Eye (tissue), 1 donor: ENCODE data around the gene NKX2-2.

ENCODE experiments used
- DNase-seq: peaks from one replicate; pipeline ENCODE4 v3.0.0-alpha.2; 2015

The NKX2-2 gene

DNA sequence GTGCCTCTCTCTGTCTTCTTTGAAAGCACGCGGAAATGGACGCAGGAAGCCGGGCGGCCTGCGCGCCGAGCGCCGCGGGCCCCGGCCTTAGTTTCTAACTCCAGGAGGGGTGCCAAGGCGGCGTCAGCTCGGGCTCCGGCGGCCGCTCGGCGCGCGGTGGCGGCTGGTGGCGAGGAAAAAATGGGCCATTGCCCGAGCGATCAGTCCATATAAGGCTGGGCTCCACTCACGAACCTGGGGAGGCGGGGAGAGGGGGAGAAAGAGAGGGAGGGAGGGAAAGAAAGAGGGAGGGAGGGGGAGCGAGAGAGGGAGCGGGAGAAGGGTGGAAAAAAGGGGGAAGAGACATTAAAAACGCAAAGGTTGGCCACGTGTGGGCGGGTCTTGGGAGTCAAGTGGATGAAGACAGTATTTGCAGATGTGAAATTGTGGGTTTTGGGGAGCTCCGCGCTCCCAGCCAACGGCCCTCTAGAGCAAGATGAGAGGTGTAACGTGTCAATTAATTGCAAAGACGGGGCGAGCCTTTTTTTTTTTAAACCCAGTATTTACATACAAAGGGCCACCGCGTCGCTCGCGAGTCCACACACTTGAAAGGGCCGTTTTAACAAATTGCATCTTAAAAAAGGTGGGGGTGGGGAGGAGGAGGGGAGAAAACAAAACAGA lies at the start of gene NKX2-2:
NKX2-2 (minus strand) TSS at position 184 of the 660 bp plus-strand sequence. CDS start 395 bp downstream, outside the sequence.
- DNase-seq = peak; percentile 34

DNA sequence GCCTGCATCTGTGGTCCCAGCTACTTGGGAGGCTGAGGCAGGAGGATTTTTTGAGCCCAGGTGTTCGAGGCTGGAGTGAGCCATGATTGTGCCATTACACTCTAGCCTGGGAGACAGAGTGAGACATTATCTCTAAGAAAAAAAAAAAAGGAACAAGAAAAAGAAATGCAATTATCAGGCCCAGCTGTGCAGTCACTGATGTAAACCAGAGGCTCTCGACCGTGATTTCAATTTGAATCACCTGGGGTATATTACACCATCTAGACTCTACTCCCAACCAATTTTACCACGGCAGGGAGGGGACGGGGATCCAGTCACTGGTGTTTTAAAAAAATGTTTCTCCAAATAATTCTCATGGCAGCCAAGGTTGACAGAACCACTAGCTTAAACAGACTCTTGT lies 48.8 kb upstream of the NKX2-2 start:
- no peak for DNase-seq

DNA sequence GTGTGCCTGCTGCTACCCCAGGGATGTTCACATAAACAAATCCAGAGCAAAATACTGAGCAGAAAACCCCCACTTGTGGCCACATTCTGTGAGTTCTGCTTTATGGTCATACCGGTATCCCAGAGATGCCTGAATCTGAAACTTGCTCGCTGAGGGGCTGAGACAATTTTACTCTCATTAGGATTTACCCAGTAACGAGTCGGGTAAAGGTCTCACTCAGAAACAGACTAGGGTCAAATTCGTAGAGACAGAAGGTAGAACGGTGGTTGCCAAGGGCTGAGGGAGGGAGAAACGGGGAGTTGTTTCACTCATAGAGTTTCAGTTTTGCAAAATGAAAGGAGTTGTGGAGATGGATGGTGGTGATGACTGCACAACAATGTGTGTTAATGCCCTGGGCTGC lies 45.4 kb upstream of the NKX2-2 start:
- DNase-seq = no peak

DNA sequence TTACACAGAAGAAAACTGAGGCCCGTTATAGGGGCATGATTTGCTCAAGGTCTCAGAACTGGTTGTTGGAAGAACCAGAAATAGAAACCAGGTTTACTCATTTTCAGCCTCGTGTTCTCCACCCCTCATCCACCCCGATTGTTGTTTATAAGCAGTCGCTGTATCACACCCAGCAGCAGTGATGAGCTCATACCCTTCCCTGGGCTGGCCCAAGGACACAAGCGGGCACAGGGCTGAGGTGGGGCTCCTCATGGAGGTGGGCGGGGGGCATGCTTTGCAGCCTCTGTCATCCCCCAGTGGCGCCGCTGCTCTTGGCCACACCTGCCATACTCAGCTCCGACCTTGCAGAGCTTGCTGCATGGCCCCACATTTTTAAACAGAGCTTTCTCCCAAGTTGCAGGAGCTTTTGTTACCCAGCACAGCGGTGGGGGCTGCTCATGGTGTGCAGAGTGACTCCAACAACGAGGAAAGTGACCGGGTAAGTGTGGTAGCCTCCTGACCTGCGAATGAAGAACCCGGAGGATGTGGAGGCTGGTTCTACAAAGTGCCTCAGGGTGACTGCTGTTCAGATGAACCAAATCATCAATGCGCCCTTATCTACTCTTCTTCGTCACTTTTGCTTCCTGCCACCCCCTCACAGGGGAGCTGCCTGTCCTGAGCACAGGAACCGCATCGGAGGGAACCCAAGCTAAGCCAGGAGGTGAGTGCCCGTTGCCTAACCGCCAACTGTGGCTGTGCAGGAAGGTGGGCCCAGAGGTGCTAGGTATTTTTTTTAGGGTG lies 43.6 kb upstream of the NKX2-2 start:
- no peak for DNase-seq

DNA sequence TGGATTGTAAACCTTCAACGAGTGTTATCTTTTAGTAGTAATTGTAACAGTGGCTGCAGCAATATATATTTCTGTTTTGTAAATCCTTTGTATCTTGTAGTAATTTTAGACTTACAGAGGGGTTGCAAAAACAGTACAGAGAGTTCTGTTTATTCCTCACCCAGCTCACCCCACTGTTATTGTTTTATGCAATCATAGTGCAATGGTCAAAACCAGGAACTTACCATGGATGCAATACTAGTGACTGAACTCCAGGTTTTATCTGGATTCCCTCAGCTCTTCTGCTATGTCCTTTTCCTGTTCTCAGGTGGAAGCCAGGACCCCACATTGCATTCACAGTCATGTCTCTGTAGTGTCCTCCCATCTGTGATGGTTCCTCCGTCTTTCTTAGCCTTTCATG lies 42.5 kb upstream of the NKX2-2 start:
- DNase-seq = no peak

GRCh38 chr20:21555470-21556120 lies 41.7 kb upstream of the NKX2-2 start:
- no peak for DNase-seq

DNA sequence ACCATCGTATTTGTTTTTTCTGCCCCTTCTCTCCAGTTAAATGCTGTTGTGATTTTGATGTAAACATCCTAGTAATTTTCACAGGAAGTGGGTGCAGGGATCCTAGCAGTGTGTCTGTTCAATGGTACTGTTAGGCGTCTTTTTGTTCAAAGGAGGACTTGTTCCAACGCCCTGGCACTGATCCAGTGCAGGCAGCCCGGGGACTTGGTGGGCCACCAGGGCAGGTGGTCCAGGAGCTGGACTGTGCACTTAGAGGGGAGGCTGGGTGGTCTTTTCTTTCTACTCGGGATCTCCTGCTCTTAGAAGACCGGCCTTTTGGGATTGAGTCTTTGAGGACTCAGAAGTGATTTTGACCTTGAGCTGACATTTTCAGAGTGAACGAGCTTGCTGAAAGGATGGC lies 41.1 kb upstream of the NKX2-2 start:
- DNase-seq = no peak

GRCh38 chr20:21554376-21554890 lies 40.6 kb upstream of the NKX2-2 start:
- no peak for DNase-seq

DNA sequence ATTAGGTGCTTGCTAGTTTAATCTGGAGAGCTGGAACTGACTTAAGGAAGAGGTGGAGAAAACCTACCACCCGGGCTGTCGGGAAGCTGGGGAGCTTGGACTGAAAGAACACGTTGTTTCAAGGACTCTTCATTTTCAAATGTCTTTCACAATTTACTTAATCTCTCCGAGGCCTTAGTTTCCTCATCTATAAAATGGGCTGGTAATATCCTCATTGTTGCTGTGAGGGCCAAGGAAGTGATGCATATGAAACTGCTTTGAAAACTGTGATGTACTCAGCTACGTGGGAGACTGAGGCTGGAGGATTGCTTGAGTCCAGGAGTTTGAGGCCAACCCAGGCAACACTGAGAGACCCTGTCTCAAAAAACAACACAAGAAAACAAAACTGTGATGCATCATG lies 36.7 kb upstream of the NKX2-2 start:
- no peak for DNase-seq

DNA sequence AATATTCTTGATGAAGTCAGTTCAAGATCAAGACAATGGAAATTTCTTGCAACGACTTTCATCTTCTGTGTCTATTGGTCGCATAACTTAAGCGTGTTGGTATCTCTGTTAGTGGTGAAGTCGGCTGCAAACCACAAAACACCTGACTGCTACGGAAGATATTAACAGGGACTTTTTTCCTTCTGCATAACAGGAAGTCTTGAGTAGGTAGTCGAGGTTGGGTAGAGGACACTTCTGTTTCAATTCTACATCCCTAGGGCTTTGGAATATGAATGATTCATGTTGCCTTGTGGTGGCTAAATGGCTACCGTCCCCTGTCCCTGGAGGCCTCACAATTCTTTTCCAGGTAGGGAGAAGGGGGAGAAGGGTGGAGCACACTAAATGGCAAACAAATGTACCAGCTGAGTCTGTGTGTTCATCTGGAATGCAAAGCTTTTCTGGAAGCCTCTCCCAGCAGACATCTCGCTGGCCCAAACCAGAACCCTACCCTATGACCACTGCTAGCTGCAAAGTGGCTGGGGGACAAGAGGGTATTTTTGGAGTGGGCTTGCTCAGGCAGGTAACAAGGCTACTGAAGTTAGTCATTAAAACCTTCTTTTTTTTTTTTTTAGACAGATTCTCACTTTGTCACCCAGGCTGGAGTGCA lies 34.6 kb upstream of the NKX2-2 start:
- DNase-seq = peak; percentile 22

- DNase-seq = no peak
Observed at GRCh38 chr20:21546355-21546754, 32.5 kb upstream of the NKX2-2 start.

GRCh38 chr20:21539512-21539911 lies 25.6 kb upstream of the NKX2-2 start:
- no peak for DNase-seq

GRCh38 chr20:21534886-21535285 lies 21.0 kb upstream of the NKX2-2 start:
- no peak for DNase-seq

DNA sequence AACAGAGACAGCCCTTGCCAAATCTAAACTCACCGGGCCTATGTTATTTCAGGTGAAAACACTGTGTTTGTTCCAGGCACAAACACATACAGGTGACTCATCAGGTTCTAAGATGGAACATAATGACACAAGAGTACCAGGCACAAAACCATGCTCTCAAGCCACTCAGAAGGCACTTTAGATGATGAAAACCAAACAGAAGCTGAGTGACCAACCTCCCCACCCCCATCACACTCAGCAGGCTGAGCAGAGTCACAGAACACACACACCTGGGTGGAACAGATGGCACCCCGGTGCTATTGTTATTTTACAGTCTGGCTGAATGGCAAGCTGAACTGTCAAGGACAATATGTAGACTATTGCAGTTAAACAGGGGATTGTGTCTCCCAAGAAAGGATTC lies 20.6 kb upstream of the NKX2-2 start:
- no peak for DNase-seq

DNA sequence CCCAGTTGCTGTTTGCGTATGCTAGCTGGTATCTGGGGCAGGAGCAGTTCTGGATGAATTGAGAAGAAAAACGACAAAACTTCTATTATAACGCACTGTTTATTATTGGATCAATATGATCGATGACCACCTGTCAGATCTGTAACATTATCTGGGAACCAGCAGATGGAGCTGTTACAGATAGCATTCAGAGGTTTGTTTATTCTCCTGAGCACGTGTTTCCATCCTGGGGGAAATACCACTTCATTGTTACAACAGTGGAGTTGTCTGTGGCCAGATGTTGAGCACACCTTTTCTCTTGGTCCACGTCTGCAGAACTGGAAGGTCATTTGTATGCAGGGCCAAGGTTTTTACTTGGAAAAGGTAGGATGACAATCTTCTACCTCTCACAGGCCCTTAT lies 16.0 kb upstream of the NKX2-2 start:
- DNase-seq = peak; percentile 57

- DNase-seq = no peak
Observed at GRCh38 chr20:21528870-21529269, 15.0 kb upstream of the NKX2-2 start.

DNA sequence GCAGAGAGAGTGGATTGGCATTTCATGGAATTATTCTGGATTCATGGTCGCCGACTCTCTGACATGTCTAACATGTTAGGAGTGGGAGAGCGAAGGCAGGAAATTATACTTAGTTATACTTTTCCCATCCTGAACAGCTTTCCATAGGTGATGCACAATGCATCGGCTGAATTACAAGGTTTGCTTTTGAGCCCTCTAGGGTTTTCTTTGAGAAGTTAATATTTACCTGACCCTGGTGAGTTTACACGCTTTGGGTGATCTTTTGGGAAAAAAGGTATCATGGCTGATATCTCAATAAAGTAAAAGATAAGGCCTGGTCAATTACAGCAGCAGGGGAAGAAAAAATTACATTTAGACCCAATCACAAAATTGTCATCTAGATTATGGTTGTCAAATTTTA lies 14.0 kb upstream of the NKX2-2 start:
- DNase-seq = no peak

GRCh38 chr20:21526776-21527175 lies 12.9 kb upstream of the NKX2-2 start:
- no peak for DNase-seq

DNA sequence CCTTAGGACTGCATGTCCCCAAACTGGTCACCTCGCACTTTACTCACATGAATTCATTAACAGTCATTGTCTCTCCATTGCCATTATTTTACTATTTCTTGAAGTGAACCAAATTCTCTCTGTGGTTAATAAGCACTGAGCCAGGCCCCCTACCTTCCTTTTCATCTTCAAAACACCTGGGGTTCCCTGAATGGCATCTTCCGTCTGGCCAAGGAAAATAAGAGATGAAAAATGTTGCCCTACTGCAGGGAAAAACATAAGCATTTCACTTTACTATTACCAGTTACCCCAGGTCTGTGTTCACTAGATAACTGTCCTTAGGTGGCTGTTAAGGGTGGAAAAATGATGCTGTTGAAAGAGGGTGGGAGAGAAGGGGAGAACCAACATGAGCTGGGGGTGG lies 10.0 kb upstream of the NKX2-2 start:
- DNase-seq = no peak

- DNase-seq = no peak
Observed at GRCh38 chr20:21523281-21523868, 9.5 kb upstream of the NKX2-2 start.

GRCh38 chr20:21522481-21523280 lies 8.8 kb upstream of the NKX2-2 start:
- peak; percentile 39 for DNase-seq
